GM12873 (cell line): ENCODE data around the gene KNSTRN.

Experiments
- CTCF ChIP-seq: IDR thresholded peaks from 2 replicates; pipeline ENCODE4 v1.5.1; 2012; ENCODE audit warnings: low read depth, mild to moderate bottlenecking, moderate library complexity, low read length, control low read depth; ENCODE audit not compliant: insufficient read depth; ENCODE audit errors: missing control alignments

The KNSTRN gene

GRCh38 chr15:40418126-40418525 lies 35.6 kb downstream of the KNSTRN start:
- no peak for TF ChIP-seq CTCF

- TF ChIP-seq CTCF, result no peak
Observed at GRCh38 chr15:40420071-40420713, 37.7 kb downstream of the KNSTRN start.

- no peak for TF ChIP-seq CTCF
Observed at GRCh38 chr15:40420793-40421192, 38.3 kb downstream of the KNSTRN start.

- peak; percentile 98 for TF ChIP-seq CTCF
Observed at GRCh38 chr15:40421246-40422157, 39.0 kb downstream of the KNSTRN start.

GRCh38 chr15:40424483-40425115 lies 42.1 kb downstream of the KNSTRN start:
- TF ChIP-seq CTCF, result no peak

- no peak for TF ChIP-seq CTCF
Observed at GRCh38 chr15:40425681-40426080, 43.2 kb downstream of the KNSTRN start.

GRCh38 chr15:40427188-40427587 lies 44.7 kb downstream of the KNSTRN start:
- no peak for TF ChIP-seq CTCF
